UCSD-AML1 (cell line): ENCODE results near the gene GPATCH4.

Source experiments
- DNase-seq: peaks from one replicate; lab custom pipeline; 2025; ENCODE audit not compliant: unreplicated experiment; lab: John Stamatoyannopoulos, UW

GPATCH4 gene

DNA sequence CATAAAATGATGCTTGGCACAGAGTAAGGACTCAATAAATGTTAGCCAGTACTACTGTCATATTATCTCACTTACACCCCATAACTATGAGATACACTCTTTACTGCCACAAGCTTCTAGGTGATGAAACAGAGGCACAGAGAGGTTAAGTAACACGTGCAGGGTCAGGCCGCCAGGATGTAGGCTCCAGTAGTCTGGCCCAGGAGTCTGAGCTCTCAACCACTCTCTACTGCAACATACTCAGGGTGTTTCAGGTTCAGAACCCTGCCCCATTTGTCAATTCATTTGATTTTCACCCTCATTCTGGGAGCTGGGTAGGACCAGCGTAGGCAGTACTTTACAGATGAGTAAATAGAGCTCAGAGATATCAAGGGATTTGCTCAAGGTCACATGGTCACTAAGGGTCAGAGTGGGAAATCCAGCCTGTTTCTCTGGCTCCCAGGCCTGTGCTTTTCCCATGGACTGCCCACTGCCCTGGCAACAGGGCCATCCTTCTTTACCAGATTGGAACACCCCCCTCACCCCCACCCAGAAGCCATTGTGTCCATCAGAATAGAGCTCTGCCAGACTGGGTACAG, 50.1 kb downstream of the GPATCH4 start:
- no peak for DNase-seq

DNA sequence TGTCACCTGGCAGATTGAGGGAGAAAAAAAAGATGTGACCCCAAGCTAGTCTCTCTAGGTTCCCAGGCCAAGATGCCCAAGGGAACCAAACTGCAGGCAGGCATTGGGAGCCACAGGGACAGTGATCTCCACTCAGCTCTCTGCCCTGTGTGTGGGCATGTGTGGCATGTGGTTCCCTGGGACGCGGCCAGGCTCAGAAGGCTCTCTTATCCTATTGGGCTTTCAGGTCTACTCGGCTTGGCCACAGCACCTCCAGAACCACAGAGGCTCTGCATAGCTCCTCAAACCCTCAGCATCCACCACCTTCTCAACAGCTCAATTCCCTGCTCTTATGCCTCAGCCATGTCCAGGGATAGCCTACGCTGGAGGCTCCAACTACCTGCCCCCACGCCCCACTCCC, 50.9 kb downstream of the GPATCH4 start:
- no peak for DNase-seq

- no peak for DNase-seq
Measured at GRCh38 chr1:156549831-156550230, 51.4 kb downstream of the GPATCH4 start.

DNA sequence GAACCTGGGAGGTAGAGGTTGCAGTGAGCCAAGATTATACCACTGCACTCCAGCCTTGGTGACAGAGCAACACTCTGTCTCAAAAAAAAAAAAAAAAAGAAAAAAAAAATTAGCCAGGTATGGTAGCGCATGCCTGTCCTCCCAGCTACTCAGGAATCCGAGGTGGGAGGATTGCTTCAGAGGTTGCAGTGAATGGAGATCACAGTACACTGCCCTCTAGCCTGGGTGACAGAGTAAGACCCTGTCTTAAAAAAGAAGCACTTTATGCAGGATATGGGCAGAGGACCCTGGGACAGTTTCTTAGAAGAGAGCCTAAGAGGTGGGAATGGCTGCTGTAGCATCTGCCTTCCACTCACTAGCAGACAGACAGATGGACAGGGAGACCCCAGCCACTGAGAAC, 51.9 kb downstream of the GPATCH4 start:
- no peak for DNase-seq

GRCh38 chr1:156547982-156548381, 53.3 kb downstream of the GPATCH4 start:
- DNase-seq: no peak

- no peak for DNase-seq
Measured at GRCh38 chr1:156547434-156547833, 53.8 kb downstream of the GPATCH4 start.

DNA sequence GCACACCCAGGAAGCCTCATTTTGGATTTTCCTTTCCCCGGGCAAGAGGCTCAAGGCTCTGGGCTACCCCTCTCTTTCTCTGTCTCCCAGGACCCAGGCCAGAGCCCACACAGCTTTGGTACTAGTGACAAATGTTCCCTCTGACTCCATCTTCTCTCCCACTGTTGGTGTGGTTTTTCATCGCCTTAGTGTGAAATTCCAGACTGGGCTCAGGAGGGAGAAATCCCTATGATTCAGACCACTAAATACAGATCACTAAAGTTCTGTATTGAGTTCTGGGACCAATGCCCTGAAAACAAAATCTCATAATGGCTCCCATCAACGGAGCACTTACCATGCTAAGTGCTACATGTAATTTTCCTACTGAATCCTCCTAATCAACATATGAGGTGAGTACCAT, 55.0 kb downstream of the GPATCH4 start:
- DNase-seq: no peak

DNA sequence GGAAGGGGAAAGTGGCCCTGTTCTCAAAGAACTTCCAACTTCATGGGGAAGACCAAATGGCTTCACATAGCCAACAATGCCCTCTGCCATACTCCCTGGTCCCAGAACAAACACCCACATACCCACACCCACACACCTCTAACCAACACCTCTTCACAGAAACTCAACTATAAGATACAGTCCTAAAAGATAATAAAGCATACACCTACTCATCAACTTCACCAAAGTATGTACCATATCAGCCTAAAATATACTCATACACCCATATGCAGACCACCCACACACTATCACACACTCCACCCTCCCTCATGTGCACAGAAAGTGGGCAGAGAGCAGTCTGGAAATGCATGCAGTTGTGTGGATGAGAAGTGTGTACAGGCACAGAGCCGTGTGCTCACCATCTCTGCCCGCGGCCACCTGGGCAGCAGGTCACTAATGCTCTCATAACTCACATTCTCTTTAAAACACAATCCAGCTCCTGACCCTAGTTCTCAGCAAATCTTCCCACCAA, 56.6 kb downstream of the GPATCH4 start:
- DNase-seq: no peak
